ENCODE results near the gene CD34.
"Not testable (repeated sequence)": the region's sequence is repeated elsewhere in the genome, so short reads cannot be mapped to it uniquely, and the experiment has no call there.

The CD34 gene

DNA sequence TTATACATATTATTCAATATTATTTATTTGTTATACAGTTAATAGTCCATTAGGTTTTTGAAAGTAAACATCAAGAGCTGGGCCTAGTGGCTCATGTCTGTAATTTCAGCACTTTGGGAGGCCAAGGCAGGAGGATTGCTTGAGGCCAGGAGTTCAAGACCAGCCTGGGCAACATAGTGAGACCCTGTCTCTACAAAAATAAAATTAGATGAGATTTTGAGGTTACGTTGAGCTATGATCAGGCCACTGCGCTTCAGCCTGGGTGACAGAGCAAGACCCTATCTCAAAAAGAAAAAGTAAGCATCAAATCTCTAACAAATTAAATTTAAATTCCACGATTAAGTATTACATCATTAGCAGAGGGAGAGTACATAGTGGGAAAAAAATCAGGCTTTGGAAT lies 15.0 kb upstream of the CD34 start:
- not testable (repeated sequence) for DNase-seq

DNA sequence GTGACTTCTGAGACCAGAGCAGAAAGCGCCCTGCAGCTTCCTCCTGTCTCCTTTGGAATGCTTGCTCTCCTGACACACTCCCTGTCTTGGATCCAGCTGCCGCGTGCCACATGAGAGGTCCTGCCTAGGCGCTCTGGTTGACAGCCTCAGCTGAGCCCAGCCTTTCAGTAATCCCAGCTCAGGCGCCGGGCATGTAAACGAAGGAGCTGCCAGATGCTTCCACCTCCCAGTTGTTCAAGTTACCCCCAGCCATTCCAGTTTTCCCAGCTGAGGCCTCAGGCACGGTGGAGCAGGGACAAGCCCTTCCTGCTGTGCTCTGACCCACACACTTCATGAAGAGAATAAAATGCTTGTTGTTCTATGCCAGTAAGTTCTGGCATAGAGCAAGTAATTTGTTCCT lies 14.3 kb upstream of the CD34 start:
- DNase-seq: no peak

DNA sequence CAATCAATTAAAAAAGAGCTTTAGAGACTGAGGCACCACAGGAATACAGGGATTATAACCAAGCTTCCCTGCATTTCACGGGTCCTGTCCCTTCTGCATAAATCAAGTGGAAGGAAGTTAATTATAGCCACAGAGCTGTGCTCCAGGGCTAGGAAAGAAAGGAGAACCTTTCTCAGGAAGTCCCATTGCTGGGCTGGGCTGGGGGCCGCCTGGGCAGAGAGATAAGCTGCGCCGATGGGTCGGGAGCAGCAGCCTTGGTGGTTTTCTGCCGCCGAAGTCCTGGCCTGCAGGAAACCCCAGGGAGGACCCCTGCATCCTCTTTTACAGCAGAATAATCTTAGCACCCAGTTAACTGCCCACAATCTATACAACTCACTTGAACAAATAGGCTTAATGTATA lies 12.6 kb upstream of the CD34 start:
- no peak for DNase-seq

DNA sequence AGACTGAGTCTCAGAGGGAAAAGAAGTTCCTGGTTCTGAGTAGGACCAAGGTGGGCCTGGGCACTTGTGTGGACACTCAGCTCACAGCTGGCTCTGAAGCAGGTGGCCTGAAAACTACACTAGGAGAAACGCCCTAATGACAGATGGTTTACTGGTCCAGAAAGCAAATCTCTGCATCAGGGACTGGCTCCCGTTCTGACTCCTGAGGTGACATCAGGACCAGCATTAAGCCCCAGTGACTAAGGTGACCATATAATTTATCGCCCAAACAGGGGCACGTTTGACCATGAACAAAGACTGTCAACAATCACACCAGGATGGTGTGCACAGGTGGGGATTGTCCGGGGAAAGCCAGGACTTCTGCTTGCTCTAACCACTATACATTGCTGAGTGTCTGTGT lies 12.2 kb upstream of the CD34 start:
- no peak for DNase-seq

DNA sequence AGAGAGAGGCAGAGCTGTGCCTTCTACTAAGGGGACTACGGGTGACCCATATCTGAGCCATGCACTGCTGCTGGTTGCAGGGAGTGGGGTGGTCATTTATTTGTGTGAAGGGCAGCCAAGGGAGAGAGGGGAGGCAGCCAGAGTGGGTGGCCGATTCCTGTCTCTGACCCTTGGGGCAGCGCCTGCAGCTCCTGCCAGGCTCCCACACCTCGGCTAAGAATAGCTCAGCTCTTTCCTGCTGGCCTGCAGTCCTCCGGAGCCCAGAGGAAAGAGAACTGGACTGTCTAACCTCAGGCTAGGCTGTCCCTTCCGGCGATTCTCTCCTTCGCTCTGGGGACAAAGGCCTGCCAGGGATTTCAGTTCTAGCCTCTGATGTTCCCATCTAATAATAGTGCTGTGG lies 11.6 kb upstream of the CD34 start:
- no peak for DNase-seq

DNA sequence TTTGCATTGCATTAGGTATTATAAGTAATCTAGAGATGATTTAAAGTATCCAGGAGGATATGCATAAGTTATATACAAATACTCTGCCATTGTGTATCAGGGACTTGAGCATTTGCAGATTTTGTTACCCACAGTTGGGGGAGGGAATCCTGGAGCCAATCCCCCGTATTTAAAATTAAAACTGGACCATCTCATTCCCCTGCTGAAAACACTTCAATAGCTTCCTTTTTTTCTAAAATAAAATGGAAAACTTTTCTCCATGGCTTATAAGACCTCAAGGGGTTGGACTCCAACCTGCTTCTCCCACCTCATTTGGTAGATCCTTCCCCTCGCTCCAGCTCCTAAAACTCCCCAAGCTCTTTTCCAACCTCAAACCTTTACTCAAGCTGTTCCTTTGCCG lies 10.4 kb upstream of the CD34 start:
- no peak for DNase-seq

DNA sequence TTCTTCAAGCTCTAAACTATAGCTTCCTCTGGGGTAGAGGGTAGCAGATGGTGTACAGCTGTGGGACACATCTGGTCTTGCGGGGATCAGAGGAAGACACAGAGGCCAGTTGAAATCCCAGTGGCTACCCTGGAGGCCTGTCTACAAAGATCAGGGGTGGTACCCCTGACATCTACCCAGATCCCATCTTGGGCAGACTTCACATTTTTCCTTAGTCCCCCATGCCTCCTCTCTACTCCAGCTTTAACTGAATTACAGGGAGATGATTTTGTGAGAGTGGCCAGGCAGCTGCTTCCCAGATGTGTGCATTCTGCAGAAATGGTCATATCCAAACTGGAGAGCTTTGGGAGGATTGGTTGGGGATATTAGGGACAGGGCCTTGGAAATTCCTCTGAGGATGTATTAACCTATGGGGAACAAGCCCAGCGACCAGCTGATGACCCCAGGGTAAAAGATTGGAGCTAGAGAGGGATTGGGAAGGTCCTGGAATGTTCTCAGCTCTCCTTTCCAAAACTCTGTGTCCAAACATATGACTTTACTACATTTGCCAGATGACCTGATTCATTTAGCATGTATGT lies 9.6 kb upstream of the CD34 start:
- DNase-seq: no peak

DNA sequence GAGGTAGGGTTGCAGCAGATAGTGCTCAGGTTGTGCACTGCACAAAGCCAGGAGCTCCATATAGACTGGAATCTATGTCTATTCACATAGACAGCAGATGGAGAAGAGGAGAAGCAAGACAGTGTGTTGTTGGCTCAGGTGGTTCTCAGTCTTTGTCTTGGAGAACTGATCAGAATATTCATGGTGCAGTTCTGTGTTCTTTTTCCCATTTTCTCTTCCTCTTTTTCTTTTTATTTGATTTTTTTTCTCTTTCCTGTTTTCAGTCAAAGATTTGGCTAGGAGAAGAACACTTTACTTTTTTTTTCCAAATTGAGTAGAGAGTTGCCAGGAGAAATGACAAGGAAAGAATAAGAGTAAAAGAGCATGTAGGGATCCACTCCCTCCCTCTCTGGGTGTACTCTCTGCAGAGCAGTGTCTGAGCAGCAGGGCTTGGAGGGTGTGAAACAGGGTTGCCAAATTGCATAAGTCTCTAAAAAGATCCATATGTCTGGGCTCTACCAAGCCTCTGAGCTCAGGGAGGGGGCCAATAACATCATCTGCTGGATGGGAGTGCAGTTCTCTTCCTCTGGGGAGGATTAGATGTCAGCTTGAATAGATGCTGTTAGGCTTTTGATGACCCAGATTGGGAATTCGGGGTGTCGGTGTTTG lies 8.7 kb upstream of the CD34 start:
- no peak for DNase-seq

DNA sequence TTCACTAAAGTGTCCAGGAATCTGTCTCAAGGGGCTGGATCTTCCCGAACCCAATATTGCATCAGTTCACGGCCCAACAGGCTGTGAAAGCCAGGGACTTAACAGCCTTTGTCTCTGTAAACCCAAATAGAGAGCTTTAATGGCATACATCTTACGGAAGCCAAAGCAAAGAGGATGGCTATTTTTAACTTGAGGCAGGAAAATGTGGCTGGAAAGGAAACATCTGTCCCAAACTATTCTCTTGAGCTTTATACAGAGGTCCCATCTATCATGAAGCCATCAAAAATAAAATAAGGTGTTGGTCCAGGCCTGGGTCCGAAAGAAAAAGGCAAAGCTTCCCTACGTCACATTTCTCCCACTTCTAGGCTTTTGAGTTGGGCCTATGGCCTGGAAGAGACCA lies 7.7 kb upstream of the CD34 start:
- DNase-seq: no peak

DNA sequence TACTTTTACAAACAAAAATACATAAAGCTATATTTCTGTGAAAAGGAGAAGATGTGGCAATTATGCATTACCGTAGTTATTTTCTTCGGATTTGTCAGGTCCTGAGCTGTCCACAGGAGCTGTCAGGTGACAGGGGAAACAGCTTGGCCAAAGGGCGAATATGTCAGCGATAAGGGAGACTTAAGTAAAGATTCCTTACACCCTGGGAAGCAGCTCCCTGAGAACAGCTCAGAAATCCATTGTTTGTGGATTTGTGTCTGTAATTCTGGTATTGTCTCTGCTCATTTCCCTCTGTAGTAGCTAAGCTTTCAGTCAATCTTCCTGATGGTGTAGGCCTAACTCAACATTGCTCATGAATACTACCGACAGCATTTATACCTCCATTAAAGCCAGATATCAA lies 7.1 kb upstream of the CD34 start:
- DNase-seq: no peak

DNA sequence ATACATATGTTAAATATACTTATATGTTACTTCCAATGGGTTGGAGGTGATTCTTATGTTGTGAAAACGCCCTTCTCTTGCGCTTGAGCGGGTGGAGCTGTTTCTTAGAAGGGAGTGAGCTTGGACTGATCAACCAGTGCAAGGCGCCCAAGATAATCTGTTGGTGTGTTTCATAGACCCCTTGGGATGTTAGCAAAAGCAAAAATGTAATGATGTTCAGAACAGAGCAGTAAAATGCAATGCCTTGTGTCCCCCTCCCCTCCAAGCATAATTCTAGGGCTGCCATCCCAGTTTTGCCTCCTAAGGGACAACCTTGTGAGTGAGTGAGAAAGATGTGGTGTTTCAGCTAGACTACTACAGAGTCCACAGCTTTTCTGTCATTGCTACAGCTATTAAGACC lies 6.2 kb upstream of the CD34 start:
- no peak for DNase-seq

DNA sequence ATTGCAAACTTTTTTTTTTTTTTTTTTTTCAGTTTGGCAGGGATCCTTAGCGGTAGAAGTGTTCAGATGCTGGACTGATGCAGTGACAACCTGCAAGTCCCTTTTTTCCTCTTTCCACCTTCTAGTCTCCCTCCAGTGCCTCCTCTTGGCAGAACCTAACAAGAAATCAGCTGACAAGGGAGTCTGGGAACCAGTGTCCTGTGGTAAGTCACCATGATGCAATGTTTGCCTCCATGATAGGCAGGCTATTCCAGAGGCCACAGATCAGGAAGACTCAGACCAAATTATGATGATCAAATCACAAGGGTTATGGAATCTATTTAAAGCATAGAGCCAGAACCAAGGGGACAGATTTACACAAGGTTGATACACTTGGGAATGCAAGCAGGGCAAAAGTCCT lies 3.0 kb upstream of the CD34 start:
- no peak for DNase-seq

DNA sequence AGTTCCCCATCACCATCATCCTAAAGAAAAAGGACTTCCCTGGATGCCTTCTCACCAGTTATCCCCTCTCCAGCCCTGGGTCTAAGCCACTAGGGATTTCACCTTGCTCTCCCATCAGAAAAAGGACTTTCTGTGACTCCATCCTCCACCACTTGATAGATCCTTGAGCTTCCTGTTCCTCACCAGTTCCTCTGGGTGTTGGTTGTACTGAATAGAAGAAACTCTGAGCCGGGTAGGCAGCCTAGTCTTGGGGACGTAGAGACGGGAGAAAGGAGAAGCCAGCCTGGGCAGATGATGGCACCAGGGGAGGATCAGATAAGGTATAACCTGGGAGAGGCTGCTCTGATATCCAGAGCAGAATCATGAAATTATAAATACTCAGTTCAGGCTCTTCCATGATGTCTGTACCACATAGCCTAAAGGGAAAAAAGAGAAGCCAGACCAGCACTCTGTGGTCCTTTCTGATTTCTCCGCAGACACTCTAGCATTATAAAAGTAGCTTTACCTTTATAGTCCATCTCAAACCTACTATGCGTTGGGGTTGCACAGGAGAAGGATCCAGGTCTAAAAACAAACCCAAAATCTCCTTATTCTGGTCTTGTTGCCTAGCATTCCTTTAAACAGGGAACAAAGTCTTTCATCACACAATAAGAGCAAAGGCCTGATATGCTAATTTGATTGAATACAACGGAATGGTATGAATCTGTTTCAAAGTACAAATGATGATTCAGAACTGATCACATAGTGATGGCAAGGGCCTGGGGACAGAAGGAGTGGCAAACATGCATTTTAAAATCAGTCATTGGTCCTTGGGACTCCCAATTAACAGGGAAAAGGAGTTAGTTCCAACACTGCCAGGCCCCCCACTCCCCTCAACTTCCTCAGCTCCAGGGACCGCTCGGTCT lies 1.2 kb upstream of the CD34 start:
- DNase-seq: no peak

DNA sequence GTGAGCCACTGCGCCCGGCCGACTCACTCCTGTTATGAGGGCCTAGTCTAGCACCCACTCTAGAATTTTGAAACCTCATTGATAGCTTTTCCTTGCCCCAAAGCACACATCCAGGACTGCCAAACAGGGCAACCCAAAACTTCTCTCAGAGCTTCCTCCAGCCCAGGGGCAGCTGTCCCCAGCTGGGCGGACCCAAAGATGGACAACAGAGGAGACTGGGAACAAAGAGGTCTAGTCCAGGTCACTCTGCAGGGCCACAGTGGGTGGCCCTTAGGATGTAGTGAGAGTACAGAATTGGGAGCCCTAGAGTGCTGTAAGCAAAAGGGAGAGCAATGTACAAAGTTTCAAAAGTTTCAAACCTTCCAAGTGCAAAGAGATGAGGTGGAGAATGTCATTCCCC lies 1.2 kb downstream of the CD34 start:
- no peak for DNase-seq

DNA sequence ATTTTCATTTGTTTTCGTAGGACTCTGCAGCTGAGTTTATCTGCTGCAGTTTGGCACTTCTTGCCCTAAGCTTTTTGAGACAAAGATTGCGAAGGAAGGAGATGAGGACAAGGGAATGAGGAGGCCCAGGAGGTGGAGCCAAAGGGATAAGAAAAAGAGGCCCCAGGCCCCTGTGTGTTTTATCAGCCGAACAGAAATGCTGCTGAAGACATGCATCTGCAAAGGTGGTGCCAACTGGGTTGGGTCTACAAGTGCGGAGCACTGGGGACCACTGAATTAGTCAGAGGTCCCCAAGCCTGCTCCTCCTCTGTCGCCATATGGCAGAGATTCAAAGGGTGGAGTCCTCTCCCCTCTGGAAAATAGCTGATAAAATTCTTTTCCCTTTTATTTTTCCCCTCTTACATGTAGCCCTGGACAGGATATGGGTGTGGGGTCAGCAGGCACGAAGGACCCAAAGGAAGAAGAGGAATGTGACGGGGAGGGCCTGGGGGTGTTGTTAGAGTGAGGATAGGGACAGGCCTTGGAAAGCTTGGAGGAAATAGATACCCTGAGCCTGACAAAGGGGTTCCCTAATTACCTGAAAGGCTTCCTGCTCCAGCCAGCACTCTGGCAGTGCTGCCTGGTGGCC lies 2.7 kb downstream of the CD34 start:
- DNase-seq: no peak

DNA sequence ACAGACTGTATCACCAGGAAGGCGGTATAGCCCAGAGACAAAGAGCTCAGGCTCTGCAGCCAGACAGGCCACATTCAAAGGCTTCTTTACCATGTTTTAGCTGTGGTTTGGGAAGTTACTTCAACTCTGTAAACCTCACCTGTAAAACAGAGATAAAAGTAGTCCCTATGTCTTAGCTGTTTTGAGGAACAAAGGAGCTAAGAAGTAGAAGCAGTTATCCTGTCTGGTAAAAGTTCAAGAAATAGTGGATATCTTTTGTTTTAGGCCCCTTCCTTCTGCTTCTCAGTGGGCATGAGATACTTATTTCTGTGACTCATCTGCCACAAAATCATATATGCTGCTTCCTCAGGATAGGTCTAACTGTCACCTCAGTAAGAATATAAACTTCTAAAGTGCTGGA lies 6.5 kb downstream of the CD34 start:
- no peak for DNase-seq

DNA sequence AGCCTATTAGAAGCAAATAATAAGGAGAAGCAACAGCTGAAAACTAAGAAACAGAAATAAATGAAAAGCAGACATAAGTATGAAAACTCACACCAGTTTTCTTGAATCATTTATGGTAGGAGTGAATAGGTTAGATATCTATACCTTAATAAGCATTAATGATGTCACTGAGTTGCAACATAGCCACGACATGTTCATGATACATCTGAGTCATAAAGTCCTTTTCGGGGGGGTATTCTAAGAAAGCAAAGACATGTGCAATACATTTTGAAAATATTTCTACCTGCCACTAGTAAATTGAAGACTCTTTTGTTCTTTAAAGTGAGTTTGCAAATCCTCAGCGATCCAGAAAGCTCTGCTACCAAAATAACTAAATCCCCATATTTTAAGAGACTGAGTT lies 7.2 kb downstream of the CD34 start:
- no peak for DNase-seq

DNA sequence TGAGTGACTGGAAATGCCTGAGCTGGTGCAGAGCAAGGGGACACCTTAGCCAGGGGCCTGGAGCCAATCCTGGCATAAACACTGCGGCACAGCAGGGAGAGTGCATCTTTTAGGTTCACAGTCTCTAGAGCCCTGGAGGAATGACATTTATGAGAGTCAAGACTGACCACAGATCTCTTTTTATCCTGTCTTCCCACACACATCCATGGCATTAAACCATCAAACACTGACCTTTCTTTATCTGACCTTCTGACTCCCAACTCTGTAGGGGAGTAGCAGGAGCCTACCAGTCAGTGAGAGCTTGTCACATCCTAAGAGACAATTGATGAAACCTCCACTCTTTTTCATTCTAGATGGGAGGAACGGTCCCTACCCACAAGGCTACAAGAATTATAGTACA lies 7.9 kb downstream of the CD34 start:
- DNase-seq: no peak

DNA sequence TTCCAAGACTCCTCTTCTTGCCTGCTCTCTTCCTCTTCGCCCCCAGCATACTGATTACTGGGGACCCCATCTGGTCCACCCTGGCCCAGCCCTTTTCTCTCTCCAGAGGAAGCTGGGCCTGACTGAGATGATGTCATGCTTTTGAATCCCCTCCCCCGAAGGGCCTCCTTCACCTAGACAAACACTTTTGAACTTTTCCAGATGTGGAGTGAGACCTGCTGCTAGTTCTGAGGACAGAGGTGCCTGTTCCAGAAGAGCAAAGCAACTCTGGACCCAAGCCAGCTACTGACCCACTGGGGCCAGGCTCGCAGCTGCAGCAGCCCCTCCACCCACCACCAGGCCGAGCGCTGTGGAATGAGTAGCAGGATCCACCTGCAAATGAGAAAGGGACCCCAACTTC lies 8.4 kb downstream of the CD34 start:
- DNase-seq: no peak

DNA sequence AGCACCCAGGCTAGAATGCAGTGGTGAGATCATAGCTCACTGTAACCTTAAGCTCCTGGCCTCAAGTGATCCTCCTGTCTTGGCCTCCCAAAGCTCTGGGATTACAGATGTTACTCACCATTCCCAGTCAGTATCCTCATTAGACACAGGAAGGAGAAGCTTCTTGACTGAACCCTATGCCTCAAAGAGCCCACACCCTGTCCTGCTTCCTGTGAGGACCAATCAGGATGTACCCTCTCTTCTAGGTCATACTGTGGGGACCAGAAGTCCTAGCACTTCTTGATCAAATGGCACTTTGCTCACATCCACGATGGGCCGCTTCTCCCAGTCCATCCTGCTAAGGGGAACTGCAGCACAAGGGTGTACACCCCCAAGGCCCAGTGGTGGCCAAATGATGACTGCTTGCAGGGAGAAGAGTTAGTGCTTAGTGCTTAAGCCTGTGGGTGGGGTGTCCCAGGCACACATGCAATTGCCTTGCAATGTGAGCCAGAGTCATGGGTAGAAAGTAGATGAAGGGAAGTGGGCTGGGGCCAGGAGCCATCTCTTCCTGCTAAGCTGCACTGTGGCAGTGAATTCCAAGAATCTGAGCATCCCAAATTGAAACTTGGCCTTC lies 9.8 kb downstream of the CD34 start:
- no peak for DNase-seq

DNA sequence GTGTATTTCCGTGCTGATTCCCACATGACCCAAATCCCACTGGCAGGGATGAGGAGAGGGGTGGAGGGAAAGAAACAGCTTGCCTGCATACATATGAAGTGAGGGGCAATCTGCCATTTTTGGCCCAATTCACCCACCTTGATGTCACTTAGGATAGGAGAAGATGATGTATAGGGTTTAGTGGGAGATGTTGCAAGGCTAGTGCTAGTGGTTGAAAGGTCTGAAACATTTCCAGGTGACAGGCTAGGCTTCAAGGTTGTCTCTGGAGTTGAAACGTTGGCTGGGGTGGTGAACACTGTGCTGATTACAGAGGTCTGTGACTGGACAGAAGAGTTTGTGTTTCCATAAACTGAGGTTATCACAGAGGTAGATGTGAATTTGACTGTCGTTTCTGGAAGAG lies 12.1 kb downstream of the CD34 start:
- DNase-seq: no peak

DNA sequence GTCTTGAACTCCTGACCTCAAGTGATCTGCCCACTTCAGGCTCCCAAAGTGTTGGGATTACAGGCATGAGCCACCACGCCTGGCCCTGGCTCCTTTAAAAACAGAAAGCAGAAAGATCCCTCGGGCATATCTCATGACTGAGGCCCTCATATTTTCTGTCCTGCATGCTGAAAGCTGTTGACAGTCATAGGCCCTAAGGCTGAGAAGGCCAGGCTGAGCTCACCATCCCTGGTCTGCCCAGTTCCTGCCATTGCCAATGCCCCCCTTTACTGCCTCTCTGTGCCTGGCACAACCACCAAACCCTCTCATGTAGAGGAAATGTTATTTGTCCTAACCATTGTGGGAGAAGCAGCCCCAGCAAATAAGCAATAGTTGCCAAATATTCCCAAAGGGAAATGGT lies 12.7 kb downstream of the CD34 start:
- no peak for DNase-seq

DNA sequence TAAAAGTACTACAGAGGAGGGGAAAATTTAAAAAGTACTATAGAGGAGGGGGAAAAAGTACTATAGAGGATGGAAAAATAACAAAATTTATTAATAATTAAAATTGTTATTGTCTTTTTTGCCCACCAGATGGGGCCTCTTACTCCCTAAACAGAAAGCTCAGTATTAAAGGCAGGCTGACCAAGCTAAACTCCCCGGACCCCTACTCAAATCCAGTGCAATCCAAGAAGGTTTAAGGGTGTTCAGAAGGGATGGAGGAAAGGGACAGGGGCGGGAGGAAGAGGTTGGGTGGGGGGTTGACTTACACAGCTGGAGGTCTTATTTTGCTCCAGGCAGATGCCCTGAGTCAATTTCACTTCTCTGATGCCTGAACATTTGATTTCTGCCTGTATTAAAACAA lies 13.7 kb downstream of the CD34 start:
- no peak for DNase-seq

All from cerebellar nuclear complex (tissue), 1 donor.